Calu3 (cell line): ENCODE data around the gene C4orf50. TPM values are rescaled to one million over a fixed set of nuclear protein-coding genes. Genes with fewer than 3 reads are reported as not detected.

ENCODE experiments used
- BruUV-seq: library from RNA; stranded (reverse); fragments of 400-500 nt; replicated peaks from 2 replicates; lab custom pipeline; 2021; lab: Mats Ljungman, UMichigan
- CTCF ChIA-PET: fragments of 300-600 bp; sonication (Branson Sonifier 250); formaldehyde crosslinking; loops from one replicate; lab custom pipeline; 2022; ENCODE audit warnings: antibody characterized with exemption; lab: Charles Lee
- DNase-seq: peaks from one replicate; pipeline ENCODE4 v3.0.0; 2022
- H3K27ac Mint-ChIP-seq: one replicate; pipeline ENCODE4 v1.8.0; 2022; ENCODE audit warnings: mixed read lengths; ENCODE audit not compliant: unreplicated experiment
- H3K27me3 Mint-ChIP-seq: one replicate; pipeline ENCODE4 v1.8.0; 2022; ENCODE audit warnings: mixed read lengths; ENCODE audit not compliant: unreplicated experiment
- H3K36me3 Mint-ChIP-seq: one replicate; pipeline ENCODE4 v1.8.0; 2022; ENCODE audit warnings: mild to moderate bottlenecking, moderate library complexity, mixed read lengths; ENCODE audit not compliant: insufficient read depth, unreplicated experiment
- H3K4me1 Mint-ChIP-seq: one replicate; pipeline ENCODE4 v1.8.0; 2022; ENCODE audit warnings: mild to moderate bottlenecking, low read depth, mixed read lengths; ENCODE audit not compliant: unreplicated experiment
- H3K4me3 Mint-ChIP-seq: one replicate; pipeline ENCODE4 v1.8.0; 2022; ENCODE audit warnings: mild to moderate bottlenecking, low read depth, moderate library complexity, mixed read lengths; ENCODE audit not compliant: unreplicated experiment
- H3K9me3 Mint-ChIP-seq: one replicate; pipeline ENCODE4 v1.8.0; 2022; ENCODE audit warnings: low read depth, mixed read lengths; ENCODE audit not compliant: unreplicated experiment
- CTCF ChIP-seq: fragments of 200-600 bp; IDR thresholded peaks from one replicate; pipeline ENCODE4 v1.8.0; 2022; ENCODE audit warnings: antibody characterized with exemption; ENCODE audit not compliant: unreplicated experiment
- intact Hi-C: fragments of 100-400 bp; cut with micrococcal nuclease; formaldehyde crosslinking; loops from one replicate; pipeline ENCODE4 v1.10.0; 2022; ENCODE audit not compliant: unreplicated experiment
- microRNA-seq: library from miRNA; unstranded; fragments of <30 nt; microRNA quantifications from one replicate; pipeline ENCODE4 v1.2.0, GENCODE V29; 2022
- total RNA-seq: library from RNA; stranded (reverse); gene quantifications from 2 replicates; pipeline ENCODE4 v1.2.3, GENCODE V29; 2022

C4orf50 gene
- total RNA-seq, 1 experiment from 2014 or later, result not detected

GRCh38 chr4:5851637-5852301, 166.5 kb downstream of the C4orf50 start:
- no peaks in the 10 kb centered on the region for H3K27me3 Mint-ChIP-seq
- intact Hi-C loops, result no loop called here
- H3K4me1 Mint-ChIP-seq, result no peaks in the 10 kb centered on the region
- H3K27ac Mint-ChIP-seq, result no peak overlapping the region
- no TSS peak for BruUV-seq
- no peak for TF ChIP-seq CTCF
- peaks cover 3% of the 10 kb centered on the region for H3K9me3 Mint-ChIP-seq
- no peak for DNase-seq
- peaks cover 9% of the 10 kb centered on the region for H3K36me3 Mint-ChIP-seq
- H3K4me3 Mint-ChIP-seq, result no peak overlapping the region
- CTCF ChIA-PET, result no interaction called here

Small RNA genes lying within 50 kb of the gene (microRNA-seq; reads per million reads assigned to microRNA genes)
- gene MIR378D1, result not detected

Other genes with a start within 250 kb of the C4orf50 start
- gene CRMP1, start 125.3 kb downstream of the C4orf50 start, total RNA-seq, result not detected in 2 replicates
- not detected in 2 replicates for gene JAKMIP1, start 182.1 kb upstream of the C4orf50 start, total RNA-seq